NCI-H526 (cell line): ENCODE results near the gene SRRM2.

ENCODE experiments used
- DNase-seq, 2 experiments: peaks; one replicate each; lab custom pipeline; 2025; lab: John Stamatoyannopoulos, UW

Gene SRRM2

DNA sequence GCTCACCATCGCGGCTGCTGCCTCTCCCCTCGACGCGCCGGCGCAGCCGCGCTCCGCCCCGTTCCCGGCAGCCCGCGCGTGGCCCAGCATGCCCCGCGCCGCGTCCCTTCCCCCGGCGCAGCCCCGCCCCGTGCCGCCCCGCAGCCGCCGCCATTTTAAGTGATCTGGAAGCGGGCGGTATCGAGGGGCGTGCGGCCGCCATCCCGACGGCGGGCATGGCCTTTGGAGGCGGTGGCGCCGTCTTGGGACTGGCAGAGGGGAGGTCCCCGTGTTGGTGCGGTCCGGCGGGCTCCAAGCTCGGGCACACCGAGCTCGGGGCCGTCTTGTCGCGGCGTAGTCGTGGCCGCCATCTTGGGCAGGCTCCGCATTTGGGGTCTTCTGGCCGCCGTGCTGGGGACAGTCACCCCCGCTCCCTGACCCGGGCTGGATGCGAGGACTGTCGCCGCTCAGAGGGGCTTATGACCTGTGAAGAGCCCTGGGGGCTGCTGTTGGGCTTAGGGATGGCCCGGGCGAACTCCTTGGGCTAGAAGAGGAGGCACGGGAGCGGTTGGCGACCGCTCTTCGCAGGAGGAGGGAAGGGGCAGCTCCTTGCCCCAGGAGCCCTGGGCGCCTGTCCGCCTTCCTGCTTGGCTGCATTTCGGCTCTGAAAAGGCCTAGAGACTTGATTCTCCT, 24.9 kb downstream of the SRRM2 start, which contains the start of gene ELOB:
Gene ELOB (minus strand): TSS at position 50 of the 672 bp plus-strand sequence. CDS start 41 bp downstream, at position 9.
- peak; percentile 30 to 85 for DNase-seq

DNA sequence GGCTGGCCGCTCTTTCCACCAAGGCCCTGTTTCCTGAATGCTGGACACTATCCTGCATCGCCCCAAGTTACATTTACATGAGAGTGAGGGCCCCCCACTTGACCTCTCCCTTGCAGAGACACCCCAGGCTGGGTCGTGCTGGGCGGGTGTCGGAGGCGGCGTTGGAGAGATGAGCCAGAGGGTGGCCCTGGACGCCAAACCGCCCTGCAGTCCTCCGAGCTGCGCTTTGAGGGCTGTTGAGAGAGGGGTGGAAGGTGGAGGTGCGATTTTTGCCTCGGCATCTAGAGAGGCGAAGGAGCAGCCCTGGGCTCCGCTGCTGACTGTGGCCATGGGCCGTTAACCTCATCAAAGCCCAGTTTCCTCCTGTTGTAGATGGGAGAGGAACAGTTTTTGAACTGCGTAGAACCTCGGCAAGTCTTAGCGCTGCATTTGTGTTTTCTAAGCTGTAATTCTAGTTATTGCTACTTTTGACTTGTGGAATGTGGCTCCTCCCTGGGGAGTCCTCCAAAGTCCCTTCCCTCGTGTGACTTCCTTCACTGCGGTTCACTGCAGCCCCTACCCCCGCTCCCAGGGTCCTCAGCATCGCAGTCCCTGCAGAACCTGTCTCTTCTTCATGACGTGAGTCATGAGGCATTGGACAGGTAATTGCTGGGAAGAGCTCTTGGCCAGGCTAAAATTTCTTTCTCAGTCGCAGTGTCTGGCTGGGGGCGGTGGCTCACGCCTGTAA, 25.6 kb downstream of the SRRM2 start:
- no peak for DNase-seq

DNA sequence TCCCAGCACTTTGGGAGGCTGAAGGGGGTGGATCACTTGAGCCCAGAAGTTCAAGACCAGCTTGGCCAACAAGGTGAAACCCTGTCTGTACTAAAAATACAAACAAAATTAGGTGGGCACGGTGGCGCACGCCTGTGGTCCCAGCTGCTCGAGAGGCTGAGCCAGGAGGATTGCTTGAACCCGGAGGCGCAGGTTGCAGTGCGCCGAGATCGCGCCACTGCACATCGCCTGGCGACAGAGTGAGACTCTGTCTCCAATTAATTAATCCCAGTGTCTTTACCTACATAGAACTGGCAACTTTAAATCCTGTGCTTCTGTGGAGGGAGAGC, 26.2 kb downstream of the SRRM2 start:
- DNase-seq = no peak

DNA sequence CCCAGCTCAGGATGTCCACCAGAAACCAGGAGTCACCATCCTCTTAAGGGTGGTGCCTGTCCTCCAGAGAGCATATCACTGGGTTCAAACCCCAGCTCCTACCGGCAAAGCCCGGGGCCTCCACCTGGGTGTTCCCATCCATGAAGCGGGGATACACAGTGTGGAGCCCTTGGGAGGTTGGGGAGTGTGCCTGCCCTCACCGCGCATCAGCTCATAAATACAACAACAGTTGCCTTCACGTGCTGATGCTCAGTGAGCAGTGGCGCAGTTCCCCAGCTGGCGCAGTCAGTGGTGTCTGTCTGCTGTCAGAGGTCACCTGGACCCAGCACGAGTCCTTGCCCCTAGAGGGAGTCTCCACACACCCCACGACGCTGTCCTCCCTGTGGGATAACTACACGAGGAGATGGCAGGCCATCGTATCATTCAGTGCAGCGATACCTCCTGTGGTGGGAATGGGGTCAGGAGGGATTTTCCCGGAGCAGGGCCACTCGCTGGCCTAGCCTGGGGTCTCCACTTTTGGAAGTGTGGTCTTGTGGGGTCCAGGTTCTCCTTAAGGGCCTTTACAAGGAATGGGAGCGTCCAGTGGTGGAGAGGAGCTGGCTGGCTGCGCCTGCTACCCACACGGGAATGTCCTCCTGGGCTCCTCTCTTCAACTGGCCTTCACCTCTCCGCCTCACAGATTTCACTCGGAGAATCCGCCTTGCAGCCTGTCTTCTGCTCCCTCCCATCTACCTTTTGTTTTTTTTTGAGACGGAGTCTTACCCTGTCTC, 26.9 kb downstream of the SRRM2 start:
- DNase-seq = no peak

DNA sequence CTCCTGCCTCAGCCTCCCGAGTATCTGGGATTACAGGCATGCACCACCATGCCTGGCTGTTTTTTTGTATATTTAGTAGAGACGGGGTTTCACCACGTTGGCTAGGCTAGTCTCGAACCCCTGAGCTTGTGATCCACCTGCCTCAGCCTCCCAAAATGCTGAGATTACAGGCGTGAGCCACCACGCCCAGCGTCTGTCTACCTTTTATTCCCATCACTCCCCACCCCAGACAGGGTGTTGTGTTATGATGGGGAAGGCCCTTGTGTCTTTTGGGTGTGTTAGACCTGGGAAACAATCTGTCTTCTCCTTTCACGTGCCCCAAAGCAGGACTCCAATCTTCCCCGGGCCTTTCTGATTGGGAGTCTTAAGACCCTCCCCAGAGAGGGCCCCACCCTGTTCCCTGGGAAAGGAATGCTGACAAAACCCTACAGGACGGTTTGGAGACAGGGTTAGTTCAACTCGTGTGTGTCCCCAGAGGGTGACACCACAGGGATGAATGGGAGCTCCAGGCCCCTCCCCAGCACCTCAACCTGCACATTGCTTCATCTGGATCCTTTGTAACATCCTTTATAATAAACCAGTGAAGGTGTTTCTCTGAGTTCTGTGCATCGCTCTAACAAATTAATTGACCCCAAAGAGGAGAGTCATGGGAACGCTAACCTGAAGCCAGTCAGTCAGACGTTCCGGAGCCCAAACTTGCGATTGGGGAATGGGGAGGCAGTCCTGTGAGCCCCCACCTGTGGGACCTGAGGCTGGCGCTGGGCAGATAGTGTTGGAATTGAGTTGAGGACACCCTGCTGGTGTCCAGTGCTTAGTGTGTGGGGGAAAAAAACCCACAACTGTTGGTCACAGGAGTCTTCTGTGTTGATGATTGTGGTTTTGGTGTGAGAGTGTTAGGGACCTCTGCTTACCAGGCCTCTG, 27.8 kb downstream of the SRRM2 start:
- DNase-seq = no peak

DNA sequence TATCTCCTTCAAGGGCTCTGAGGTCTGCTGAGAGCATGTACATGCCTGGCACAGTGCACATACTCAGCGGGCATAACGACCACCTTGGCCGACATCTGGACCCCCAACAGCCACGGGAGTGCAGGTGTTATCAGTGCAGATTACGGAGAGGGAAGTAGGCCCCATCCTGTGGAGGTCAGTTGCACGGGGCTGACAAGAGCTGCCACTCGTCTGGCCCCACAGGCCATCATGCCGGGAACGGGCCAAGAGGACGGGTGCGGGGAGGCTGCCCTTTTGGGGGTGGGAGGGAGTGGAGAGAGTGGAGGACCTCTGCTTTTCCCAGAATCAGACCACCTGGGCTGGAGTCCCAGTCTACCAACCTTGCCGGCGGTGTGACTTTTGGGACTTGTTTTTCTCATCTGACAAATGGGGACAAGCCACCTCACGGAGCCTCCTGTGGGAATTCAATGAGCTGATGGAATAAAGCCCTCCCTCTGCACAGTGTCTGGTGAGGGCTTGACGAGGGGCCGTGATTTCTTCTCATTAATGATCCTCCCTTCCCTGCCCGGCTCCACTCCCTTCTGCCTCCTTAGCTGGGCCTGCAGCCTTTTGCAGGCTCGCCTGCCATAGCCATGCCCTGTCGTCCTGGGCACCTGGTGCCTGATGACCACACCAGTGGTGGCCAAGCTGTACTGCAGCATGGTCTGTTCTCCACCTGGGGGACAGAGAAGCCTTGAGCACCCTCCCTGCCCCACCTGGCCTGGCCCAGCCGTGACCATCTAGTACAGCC, 30.3 kb downstream of the SRRM2 start:
- DNase-seq = no peak

DNA sequence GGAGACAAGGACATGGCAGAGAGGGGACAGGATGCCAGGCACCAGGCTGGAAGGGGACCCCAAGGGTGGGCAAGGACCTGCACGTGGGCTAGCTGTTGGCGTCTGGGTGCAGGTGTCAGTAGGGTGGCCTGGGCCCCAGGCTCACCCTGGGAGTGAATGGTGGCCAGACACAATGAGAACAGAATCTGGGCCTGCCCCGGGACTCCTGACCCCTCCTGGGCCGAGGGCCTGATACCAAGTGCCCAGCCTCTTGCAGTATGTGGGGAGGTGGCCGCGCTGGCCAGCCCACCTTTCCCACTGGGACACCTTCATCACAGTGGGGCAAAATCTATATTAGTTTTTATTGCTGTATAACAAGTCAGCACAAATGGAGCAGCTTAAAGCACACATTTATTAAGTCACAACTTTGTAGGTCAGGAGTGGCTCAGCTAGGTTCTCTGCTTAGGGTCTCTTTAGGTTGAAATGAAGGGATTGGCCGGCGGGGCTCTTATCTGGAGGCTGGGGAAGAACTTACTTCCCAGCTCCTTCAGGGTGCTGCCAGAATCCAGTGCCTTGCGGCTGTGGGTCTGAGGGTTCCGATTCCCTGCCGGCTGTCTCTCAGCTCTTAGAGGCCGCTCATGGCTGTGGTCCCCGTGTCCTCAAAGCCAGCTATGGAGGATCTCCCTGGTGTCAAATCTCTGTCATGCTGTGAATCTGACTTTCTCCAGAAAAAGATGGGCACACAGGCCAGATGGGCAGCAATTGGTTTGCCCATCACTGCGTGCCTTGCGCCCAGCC, 31.3 kb downstream of the SRRM2 start:
- no peak for DNase-seq

DNA sequence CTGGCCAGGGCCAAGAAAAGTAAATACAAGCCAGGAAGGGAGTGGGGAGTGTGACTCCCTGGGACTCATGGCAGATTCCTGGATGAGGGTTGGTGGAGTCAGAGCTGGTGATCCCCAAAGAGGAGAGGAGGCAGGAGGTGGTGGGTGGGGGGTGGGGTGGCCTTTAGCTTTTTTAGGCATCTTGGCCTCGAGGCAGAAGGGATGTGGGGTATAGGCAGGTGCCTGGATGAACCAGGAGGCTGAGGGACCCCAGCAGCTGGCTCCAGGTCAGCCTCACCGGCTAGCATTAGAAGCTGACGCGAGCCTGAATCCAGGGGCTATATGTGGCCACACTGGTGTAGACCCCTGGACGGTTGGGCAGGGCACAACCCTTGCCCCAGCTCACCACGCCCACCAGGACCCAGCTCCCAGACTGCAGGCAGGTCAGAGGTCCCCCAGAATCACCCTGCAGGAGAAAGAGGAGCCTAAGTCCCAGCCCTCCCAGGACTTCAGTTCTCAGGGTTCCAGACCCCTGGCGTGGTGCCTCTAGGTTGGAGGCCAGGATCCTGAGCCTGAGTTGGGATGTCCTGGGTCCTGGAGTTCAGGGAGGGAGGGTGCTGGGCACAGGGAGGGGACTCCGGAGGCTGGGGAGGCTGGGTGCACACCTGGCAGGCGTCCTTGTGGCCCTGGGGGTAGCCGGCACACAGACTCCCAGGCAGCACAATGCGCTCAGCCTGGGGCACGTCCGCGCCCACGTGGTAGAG, 32.1 kb downstream of the SRRM2 start:
- no peak for DNase-seq

DNA sequence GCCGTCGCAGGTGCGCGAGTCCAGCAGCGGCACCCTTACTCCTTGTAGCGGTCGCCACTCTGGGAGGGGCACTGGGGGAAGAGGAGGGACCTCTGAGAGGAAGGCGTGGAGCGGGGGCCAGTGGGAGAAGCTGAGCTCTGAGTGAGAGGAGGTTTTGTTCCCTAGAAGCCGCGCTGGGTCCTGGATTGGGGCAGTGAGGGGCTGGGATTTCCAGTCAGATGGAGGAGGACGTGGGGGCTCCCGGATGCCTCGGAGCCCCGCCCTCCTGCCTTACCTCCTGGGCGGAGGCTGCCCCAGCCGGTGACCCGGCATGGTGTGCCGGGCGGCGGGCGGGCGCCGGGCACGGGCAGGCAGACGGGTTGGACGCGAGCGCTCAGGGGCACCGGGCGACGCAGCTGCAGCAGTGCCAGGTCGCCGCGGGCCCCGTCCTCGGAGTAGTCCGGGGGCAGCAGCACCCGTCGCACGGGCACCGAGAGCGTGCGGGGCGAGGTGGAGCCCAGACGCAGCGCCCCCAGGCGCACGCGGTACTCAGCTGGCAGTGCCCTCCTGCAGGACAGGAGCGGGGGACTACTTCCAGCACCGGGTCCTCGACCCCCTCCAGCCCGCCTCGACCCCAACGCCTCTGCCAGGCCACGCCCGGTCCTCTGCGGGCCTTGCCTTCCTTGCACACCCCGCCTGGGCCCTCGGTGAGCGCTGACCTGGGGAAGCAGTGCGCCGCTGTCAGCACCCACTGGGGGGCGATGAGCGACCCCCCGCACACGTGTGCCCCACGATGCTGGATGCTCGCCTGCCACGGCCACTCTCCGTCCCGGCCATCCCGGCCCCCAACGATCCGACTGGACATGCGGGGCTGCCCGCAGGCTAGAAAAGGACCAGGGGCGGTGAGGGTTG, 32.9 kb downstream of the SRRM2 start:
- DNase-seq = peak in 1 of 2 experiments; percentile 22

DNA sequence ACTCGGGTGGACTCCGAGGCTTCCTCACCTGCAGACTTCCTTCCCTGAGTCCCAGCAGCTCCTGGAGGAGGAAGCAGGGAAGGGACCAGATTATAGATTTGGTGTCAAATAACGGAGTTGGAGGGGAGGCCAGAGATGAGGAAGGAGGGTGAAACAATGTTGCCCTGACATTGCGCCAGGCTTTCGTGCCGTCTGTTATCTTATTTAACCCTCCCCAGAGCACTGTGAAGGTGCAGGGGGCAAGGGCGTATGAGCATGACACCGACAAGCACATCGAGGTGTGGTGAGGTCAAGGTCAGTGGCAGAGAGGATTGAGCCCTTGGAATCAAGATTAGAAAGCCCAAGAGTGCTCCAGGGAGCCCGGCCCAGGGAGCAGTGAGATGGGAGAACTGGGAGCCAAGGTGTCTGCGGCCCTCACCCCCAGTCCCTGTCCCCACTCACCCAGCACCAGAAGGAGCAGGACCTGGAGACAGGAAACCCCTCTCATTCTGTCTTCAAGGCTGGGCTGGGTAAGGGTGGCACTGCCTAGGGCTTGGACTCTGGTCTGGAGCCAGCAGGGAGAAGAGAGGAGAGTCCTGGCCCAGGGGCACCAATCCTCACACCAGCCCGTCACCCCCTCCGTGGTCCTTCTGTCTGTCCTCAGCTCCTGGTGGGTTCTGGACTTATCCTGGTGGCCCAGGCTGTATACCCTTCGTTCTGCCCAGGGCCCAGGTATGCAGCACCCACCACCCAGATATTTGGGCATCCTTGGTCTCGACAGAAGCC, 33.8 kb downstream of the SRRM2 start:
- DNase-seq = no peak

DNA sequence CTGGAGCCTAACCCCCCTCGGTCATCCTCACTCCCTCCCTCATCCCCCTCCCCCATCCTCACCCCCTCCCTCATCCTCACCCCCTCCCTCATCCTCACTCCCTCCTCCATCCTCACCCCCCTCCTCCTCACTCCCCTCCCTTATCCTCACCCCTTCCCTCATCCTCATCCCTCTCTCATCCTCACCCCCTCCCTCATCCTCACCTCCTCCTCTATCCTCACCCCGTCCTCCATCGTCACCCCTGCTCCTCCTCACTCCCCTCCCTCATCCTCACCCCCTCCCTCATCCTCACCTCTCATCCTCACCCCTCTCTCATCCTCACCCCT, 34.4 kb downstream of the SRRM2 start:
- no peak for DNase-seq

DNA sequence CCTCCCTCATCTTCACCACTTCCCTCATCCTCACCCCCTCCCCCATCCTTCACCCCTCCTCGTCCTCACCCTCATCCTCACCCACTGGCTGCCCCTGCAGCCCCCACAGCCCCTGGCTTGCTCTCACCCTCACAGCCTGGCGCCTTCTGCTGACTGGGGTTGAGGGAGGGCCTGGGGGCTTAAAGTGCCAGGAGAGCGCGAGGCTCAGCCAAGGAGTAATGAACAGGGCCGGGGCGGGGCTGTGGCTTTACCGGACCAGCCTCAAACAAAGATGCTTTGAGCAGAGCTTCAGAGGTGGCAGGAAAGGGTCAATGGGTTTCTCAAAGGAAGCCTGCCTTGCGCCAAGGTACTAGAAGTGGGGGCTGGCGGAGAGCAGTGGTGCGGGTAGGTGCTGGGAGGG, 35.0 kb downstream of the SRRM2 start, which contains the start of gene PRSS33:
Gene PRSS33 (minus strand): TSS at position 155 of the 400 bp plus-strand sequence. CDS start 1,013 bp downstream, outside the sequence.
- DNase-seq = no peak

DNA sequence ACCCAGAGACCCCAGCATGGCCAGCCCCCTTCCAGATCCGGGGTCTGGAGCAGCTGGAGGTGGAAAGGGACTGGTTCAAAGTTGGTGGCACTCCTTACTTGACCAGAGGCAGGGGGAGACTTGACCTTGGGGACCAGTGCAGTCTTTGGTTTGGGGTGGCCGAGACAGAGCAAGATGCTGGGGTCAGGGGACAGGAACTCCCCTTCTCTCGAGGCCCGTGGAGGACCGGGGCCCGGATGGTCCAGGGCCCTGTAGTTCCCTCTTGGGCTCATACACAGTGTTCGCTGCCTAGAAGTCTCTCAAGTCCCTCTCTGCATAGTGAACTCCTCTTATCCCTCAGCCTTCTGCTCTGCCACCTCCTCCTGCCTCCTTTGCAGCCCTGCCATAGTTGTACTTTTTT, 35.5 kb downstream of the SRRM2 start:
- no peak for DNase-seq

DNA sequence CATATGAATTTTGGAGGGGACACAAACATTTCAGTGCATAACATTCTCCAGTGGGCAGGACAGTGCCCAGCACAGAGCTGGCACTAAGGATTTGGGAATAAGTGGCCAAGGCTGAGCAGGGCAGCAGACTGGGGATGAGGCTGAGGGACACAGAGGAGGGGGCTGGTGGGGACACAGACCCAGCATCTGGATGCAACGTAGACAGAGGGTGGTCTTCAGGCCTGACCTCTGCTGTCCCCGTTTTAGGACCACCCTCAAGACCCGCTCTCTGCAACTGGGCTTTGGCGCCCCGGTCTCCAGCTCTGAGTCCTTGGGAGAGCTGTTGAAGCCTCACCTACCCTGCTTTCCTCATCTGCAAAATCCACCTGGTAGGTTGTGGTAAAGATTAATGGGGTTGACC, 38.2 kb downstream of the SRRM2 start:
- DNase-seq = no peak

DNA sequence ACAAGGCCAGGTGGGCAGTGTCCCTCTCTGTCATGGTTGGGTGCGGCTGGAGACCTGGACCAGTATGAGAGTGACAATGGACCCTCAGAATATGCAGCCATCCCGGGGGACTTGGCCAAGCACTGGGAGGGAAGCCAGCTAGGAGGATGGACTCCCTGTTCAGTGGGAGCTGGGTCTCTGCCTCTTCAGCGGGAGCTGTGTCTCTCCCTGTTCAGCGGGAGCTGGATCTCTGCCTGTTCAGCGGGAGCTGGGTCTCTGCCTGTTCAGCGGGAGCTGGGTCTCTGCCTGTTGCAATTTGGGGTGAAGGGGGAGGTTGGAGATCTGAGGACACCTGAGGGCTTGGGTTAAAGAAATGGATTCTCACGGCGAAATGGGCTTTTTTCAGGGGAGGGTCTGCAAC, 38.7 kb downstream of the SRRM2 start:
- DNase-seq = no peak

DNA sequence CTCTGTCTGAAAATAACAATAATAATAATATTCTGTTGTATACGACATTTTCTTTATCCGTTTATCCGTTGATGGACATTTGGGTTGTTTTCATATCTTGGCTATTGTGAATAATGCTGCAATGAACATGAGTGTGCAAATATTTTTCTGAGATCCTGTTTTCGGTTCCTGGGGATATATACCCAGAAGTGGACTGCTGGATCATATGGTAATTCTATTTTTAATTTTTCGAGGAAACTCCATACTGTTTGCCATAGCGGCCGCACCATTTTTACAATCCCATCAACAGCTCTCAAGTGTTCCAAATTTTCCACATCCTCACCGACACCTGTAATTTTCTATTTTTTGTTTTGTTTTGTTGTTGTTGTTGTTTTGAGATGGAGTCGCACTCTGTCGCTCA, 40.5 kb downstream of the SRRM2 start:
- no peak for DNase-seq

DNA sequence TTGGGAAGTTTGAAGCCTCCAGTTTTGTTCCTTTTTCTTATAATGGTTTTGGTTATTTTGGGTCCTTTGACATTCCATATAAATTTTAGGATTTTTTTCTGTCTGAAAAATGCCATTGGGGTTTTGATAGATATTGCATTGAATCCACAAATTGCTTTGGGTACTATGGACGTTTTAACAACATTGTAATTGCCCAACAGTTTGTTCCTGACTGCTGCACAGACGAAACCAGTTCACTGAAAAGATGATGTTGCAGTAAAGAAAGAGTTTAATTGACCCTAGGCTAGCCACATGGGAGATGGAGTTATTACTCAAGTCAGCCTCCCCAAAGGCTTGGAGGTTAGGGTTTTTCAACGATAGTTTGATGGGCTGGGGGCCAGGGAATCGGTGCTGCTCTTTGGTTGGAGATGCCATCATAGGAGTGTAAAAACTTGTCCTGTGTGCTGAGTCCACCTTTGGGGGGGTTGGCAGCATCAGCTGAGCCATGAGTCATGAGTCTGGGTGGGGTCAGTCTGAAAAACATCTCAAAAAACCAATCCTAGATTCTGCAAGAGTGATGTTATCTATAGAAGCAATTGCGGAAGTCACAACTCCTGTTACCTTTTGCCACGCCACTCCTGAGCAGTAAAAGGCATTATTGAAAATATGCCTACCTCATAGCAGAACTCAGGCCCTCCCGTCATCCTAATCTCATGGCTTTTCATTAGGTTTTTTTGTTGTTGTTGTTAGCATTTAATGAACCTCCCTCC, 43.1 kb downstream of the SRRM2 start:
- no peak for DNase-seq
